NCI-H2196 (cell line): ENCODE measurements around the gene TJAP1.

Experiments
- DNase-seq: peaks from one replicate; lab custom pipeline; 2025; ENCODE audit not compliant: unreplicated experiment; lab: John Stamatoyannopoulos, UW

TJAP1 gene

GRCh38 chr6:43477235-43478007, at the start of gene TJAP1:
TSS of gene TJAP1 (plus strand) at chr6:43477570. CDS start at chr6:43499002, 21,432 bp downstream.
- DNase-seq: peak; percentile 90

- no peak for DNase-seq
These were observed 49.2 kb upstream of the TJAP1 start for GRCh38 chr6:43428112-43428570.

GRCh38 chr6:43428874-43429273, 48.5 kb upstream of the TJAP1 start:
- no peak for DNase-seq

DNA sequence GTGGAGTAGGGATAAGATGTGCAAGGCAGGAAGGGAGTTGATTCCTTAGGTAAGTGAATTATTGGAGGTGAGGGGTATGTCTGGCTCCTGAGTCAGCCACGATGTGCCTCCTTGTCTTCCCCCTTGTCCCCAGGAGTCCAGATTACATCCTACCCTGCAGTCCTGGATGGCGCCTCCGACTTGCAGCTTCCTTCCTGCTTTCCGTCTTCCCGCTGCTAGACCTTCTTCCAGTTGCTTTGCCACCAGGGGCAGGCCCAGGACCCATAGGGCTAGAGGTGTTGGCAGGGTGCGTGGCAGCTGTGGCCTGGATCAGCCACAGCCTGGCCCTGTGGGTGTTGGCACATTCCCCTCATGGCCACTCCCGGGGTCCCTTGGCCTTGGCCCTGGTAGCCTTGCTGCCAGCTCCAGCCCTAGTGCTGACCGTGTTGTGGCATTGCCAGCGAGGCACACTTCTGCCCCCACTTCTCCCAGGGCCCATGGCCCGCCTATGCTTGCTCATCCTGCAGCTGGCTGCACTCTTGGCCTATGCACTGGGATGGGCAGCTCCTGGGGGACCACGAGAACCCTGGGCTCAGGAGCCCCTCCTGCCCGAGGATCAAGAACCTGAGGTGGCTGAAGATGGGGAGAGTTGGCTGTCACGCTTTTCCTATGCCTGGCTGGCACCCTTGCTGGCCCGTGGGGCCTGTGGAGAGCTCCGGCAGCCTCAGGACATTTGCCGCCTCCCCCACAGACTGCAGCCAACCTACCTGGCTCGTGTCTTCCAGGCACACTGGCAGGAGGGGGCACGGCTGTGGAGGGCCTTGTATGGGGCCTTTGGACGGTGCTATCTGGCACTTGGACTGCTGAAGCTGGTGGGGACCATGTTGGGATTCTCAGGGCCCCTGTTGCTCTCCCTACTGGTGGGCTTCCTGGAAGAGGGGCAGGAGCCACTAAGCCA, 45.1 kb upstream of the TJAP1 start:
- no peak for DNase-seq

- DNase-seq: no peak
These were observed 44.2 kb upstream of the TJAP1 start for GRCh38 chr6:43433148-43433547.

DNA sequence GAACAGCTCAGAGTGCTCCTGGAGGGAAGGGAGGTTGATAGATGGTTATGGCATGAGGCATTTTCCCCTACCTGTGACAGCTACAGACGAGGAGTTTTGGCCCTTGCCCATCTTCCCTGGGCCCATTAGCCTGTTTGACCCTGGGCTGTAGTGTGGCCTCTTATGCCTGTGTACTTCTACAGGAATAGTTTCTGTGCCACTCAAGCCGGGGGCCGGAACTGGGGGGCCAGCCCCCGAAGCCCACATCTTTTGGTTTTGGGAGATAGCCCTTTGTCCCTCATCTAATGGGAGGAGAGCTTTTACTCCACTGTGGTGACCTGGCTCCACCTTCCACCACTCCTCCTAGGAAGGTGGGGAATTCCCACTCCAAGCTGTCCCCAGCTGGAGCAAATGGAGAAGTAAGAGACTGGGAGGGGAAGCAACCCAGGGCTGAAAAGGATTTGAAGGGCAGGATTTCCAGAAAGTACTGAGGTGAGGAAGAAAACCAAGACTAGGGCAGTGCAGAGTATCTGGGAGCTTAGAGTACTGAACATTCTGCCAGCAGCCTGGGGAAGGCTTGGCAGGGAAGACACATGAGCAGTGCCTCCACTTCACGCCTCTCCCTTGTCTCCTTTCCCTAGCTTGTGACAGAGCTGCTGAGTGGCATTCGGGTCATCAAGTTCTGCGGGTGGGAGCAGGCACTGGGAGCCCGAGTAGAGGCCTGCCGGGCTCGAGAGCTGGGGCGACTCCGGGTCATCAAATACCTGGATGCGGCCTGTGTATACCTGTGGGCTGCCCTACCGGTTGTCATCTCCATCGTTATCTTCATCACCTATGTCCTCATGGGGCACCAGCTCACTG, 43.1 kb upstream of the TJAP1 start:
- DNase-seq: no peak

DNA sequence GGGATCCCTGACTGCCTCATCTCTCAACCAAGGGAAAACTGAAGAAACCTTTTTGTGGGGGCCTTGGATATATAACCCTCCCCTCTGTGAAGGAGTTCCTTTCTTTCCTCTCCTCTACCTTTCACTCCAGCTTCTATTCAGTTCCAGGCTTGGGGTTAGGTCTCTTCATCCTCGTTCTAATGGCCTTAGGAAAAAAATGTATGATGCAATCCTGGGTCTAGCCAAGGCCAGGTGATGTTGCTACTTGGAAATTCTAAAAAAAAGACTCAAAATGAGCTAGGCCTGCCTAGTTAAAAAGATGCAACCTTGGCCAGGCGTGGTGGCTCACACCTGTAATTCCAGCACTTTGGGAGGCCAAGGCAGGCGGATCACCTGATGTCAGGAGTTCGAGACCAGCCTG, 42.4 kb upstream of the TJAP1 start:
- no peak for DNase-seq

GRCh38 chr6:43435682-43436437, 41.5 kb upstream of the TJAP1 start:
- DNase-seq: no peak

DNA sequence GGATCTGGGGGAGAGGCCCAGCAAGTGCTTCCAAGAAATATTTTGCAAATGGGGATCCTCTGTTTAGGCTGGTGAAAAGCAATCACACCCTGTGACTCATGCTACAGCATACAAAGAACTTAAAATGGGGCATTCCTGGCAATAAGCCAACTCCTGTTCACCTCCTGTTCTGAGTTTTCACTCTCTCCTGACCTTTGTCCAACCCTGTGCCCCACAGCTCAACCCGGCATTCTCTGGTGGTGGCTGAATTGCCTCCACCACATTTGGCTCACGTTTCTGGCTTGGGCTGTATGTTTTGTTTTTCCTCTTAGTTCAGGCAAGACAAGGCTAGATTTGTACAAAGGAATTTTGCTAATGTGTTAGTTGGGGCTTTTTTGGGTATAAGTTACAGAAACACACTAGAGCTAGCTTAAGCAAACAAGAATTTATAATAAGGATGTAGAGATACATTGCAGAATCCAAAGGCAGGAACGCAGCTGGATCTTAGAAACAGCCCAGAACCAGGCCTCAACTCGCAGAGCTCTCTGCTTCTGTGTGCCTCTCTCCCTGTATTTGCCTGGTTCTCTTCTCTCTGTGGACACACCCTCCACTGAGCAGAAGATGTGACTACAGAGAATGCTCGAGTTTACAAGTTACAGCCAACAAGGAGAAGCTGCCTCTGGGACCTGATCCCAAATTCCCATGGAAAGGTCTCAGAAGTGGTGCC, 40.6 kb upstream of the TJAP1 start:
- peak; percentile 49 for DNase-seq

GRCh38 chr6:43437700-43438099, 39.7 kb upstream of the TJAP1 start:
- no peak for DNase-seq

DNA sequence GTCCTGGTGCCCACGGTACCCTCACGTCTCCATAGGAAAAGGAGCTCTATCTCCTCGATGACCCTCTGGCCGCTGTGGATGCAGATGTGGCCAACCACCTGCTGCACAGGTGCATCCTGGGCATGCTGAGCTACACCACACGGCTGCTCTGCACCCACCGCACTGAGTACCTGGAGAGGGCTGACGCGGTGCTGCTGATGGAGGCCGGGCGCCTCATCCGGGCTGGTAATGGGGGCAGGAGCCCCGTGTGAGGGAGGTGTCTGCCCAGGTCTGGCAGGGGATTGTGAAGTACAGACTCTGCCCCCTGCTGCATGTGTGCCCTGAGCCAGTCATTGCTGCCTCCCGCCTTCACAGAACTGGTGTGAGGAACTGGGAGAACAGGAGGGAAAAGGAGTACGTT, 34.4 kb upstream of the TJAP1 start:
- no peak for DNase-seq

DNA sequence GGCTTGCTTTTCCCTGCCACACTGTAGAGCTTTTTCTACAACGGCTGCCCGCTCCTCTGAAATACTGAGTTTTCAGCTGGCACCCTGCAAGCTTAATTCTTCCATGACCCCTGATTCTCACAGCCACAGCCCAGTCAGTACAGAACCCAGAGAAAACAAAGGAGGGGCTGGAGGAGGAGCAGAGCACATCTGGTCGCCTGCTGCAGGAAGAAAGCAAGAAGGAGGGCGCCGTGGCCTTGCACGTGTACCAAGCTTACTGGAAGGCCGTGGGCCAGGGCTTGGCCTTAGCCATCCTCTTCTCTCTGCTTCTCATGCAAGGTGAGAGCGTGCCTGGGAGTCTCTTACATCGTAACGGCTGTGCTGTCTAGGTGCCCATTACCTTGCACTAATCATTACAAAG, 33.3 kb upstream of the TJAP1 start:
- no peak for DNase-seq

- DNase-seq: no peak
These were observed 32.8 kb upstream of the TJAP1 start for GRCh38 chr6:43444582-43444981.

DNA sequence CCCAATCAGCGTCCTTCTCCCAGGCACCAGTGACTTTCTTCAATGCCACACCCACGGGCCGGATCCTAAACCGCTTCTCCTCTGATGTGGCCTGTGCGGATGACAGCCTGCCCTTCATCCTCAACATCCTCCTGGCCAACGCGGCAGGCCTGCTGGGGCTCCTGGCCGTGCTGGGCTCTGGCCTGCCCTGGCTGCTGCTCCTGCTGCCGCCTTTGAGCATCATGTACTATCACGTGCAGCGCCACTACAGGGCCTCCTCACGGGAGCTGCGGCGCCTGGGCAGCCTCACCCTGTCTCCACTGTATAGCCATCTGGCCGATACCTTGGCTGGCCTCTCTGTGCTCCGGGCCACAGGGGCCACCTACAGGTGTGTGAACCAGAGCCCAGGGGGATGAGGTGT, 31.8 kb upstream of the TJAP1 start:
- no peak for DNase-seq

- no peak for DNase-seq
These were observed 29.8 kb upstream of the TJAP1 start for GRCh38 chr6:43447604-43448003.

- no peak for DNase-seq
These were observed 28.5 kb upstream of the TJAP1 start for GRCh38 chr6:43448916-43449315.

DNA sequence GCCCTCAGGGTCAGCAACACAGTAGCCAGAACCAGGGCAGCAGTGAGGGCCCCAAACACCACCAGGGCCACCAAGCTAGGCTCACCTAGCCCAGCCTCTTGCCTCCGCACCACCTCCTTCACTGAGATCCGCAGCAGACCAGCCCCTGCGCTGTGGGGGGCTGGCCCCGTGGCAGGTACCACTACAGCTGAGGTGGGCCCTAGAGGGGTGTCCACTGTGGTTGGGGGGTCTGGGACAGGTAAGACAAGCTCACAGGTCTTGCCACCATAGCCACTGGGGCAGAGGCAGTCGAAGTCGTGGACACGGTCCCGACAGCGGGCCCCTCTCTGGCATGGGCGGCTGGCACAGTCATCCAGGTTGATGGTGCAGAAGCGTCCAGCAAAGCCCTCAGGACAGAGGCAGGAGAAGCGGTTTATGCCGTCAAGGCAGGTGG, 26.7 kb upstream of the TJAP1 start:
- DNase-seq: no peak

DNA sequence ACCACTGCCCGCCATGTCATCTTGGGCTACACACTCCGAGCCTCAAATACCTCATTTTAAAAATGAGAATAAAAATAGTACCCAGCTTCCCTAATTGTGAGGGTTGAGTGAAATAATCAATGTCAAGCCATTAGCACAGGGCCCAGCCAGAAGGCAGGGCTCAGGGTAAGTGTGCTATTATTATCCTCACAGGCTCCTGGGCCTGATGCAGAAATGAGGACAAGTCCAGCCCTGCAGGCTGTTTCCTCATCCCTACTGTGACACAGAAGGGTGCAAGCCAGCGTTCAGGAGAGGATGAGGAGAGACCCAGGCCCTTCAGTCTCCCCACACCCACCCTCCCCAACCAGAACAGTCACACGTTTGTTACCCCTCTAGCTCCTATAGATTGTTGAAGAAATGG, 26.0 kb upstream of the TJAP1 start:
- DNase-seq: no peak

- no peak for DNase-seq
These were observed 25.4 kb upstream of the TJAP1 start for GRCh38 chr6:43451939-43452338.

GRCh38 chr6:43452896-43453295, 24.5 kb upstream of the TJAP1 start:
- DNase-seq: no peak
